ENCODE results near the gene SMURF1. TPM values are rescaled to one million over a fixed set of nuclear protein-coding genes. Genes with fewer than 3 reads are reported as not detected.

Gene SMURF1
- total RNA-seq, 2 experiments from 2014 or later, result 30.0 to 32.4 TPM

DNA sequence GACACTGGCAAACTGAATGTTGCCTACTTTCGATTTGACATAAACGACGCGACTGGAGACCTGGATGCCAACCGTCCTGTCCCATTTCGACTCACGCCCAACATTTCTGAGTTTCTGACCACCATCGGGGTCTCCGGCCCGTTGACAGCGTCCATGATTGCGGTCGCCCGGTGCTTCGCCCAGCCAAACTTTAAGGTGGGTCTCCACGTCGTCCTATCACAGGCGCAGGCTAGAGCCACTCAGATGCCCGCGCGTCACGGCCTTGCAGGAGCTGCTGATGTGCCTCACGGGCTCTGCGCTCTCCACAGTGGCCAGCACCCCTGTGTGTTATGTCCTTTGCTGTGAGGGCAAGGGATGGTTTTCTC lies 132.6 kb downstream of the SMURF1 start:
- H3K27me3 Mint-ChIP-seq, result no peaks in the 10 kb centered on the region

DNA sequence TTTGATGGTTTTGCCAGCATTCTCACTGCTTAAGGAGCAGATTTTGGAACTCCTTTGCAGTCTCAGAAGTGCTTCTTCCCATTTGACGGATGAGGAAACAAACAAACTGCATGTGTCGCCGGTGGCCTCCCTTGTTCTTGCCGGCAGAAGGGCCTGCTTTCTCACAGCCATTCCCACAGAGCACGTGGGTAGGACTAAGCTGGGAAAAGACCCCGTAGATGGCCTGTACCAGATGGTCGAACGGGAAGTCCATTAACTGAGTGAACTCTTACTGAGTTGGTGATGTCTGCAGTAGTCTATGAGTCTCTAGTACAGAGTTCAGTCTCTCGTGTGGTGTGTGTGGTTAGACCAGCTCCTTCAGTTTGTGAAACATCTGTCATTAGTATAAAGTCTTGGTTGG lies 133.6 kb downstream of the SMURF1 start:
- ChIA-PET CTCF (no interaction called here), POLR2A (no interaction called here)
- TF ChIP-seq, protein P1, sequence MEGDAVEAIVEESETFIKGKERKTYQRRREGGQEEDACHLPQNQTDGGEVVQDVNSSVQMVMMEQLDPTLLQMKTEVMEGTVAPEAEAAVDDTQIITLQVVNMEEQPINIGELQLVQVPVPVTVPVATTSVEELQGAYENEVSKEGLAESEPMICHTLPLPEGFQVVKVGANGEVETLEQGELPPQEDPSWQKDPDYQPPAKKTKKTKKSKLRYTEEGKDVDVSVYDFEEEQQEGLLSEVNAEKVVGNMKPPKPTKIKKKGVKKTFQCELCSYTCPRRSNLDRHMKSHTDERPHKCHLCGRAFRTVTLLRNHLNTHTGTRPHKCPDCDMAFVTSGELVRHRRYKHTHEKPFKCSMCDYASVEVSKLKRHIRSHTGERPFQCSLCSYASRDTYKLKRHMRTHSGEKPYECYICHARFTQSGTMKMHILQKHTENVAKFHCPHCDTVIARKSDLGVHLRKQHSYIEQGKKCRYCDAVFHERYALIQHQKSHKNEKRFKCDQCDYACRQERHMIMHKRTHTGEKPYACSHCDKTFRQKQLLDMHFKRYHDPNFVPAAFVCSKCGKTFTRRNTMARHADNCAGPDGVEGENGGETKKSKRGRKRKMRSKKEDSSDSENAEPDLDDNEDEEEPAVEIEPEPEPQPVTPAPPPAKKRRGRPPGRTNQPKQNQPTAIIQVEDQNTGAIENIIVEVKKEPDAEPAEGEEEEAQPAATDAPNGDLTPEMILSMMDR (IDR thresholded peaks at IDR 0.05), result no peak
- H3K9me3 Mint-ChIP-seq, result no peaks in the 10 kb centered on the region
- DNase-seq, result no peak
- Histone ChIP-seq H3K9me3 (ENCODE audit: control insufficient read depth in 1 of 2, insufficient read depth in 1 of 2, low read length in 2 of 2) (no peaks in the 10 kb centered on the region), H3K4me3 (ENCODE audit: low read length) (no peak overlapping the region), H3K36me3 (ENCODE audit: insufficient read depth, low read length) (peaks cover 89% of the 10 kb centered on the region), H3K27me3 (ENCODE audit: control insufficient read depth in 1 of 2, insufficient read depth in 2 of 2, low read length in 2 of 2) (no peaks in the 10 kb centered on the region), H3K27ac (ENCODE audit: low read depth in 1 of 2, low read length in 2 of 2) (no peak overlapping the region), H3K4me1 (ENCODE audit: insufficient read depth, low read length) (no peaks in the 10 kb centered on the region)
- H3K27me3 Mint-ChIP-seq, result no peaks in the 10 kb centered on the region
- H3K4me1 Mint-ChIP-seq (ENCODE audit: low read depth), result no peaks in the 10 kb centered on the region
- H3K36me3 Mint-ChIP-seq (ENCODE audit: low read depth), result peaks cover 89% of the 10 kb centered on the region
- intact Hi-C loops (cut with DNase I, micrococcal nuclease), result no loop called here
- no peak overlapping the region for H3K4me3 Mint-ChIP-seq
- no peak for ATAC-seq (ENCODE audit: poor library complexity)
- no peak overlapping the region for H3K27ac Mint-ChIP-seq

More for the DNA sequence above, 132.6 kb downstream of the SMURF1 start:
- H3K36me3 ChIP-seq (ENCODE audit: insufficient read depth, low read length), result peaks cover 84% of the 10 kb centered on the region
- H3K4me3 Mint-ChIP-seq, result no peak overlapping the region
- TF ChIP-seq, protein P1 (IDR thresholded peaks at IDR 0.05), result no peak
- no peaks in the 10 kb centered on the region for H3K4me1 Mint-ChIP-seq (ENCODE audit: low read depth)
- H3K9me3 Mint-ChIP-seq, result no peaks in the 10 kb centered on the region
- H3K27ac Mint-ChIP-seq, result no peak overlapping the region
- ATAC-seq (ENCODE audit: poor library complexity), result no peak
- POLR2A ChIA-PET, result no interaction called here
- H3K9me3 ChIP-seq (ENCODE audit: control insufficient read depth in 1 of 2, insufficient read depth in 1 of 2, low read length in 2 of 2), result no peaks in the 10 kb centered on the region
- intact Hi-C loops (cut with DNase I, micrococcal nuclease), result no loop called here
- no peak overlapping the region for H3K4me3 ChIP-seq (ENCODE audit: low read length)
- H3K4me1 ChIP-seq (ENCODE audit: insufficient read depth, low read length), result no peaks in the 10 kb centered on the region
- no peak for DNase-seq
- H3K27ac ChIP-seq (ENCODE audit: low read depth in 1 of 2, low read length in 2 of 2), result no peak overlapping the region
- CTCF ChIA-PET, result no interaction called here
- H3K27me3 ChIP-seq (ENCODE audit: control insufficient read depth in 1 of 2, insufficient read depth in 2 of 2, low read length in 2 of 2), result no peaks in the 10 kb centered on the region
- H3K36me3 Mint-ChIP-seq (ENCODE audit: low read depth), result peaks cover 89% of the 10 kb centered on the region

DNA sequence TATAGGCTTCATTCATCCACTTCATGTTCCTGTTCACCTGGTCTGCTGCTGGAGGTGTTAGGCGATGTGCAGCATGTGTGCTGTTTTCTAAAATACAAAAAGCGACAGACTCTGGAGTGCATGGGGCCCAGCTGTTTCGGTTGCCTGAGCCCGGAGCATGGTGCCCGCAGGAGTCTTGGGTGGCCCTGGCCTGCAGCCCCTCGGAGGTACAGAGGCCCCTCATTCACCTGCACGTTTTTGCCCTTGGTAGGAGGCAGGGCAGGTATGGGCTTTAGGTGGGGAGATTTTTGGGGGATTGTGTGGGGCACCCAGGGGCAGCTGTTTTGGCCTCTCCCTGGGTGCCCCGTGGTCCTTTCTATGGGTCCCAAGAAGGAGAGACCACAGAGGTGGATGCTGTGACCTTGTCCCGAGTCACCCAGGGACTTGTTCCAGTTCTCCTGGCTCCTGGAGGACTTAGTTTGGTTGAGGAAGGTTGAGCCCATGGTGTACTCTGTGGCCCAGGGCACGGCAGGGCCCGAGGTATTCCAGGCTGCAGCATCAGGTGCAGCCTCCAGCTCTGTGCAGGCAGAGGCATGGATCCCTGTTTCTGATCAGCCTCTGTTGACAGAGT lies 134.9 kb downstream of the SMURF1 start:
- H3K4me1 ChIP-seq (ENCODE audit: insufficient read depth, low read length), result no peaks in the 10 kb centered on the region
- Mint-ChIP-seq H3K4me1 (ENCODE audit: low read depth) (no peaks in the 10 kb centered on the region), H3K4me3 (no peak overlapping the region), H3K36me3 (ENCODE audit: low read depth) (peaks cover 89% of the 10 kb centered on the region), H3K9me3 (no peaks in the 10 kb centered on the region), H3K27me3 (no peaks in the 10 kb centered on the region), H3K27ac (no peak overlapping the region)
- H3K27me3 ChIP-seq (ENCODE audit: control insufficient read depth in 1 of 2, insufficient read depth in 2 of 2, low read length in 2 of 2), result no peaks in the 10 kb centered on the region
- H3K27ac ChIP-seq (ENCODE audit: low read depth in 1 of 2, low read length in 2 of 2), result no peak overlapping the region
- no peak for DNase-seq
- no peak for ATAC-seq (ENCODE audit: poor library complexity)
- TF ChIP-seq, protein P1 (IDR thresholded peaks at IDR 0.05), result no peak
- peaks cover 90% of the 10 kb centered on the region for H3K36me3 ChIP-seq (ENCODE audit: insufficient read depth, low read length)
- POLR2A ChIA-PET, result no interaction called here
- intact Hi-C loops (cut with DNase I, micrococcal nuclease), result no loop called here
- CTCF ChIA-PET, result no interaction called here
- no peaks in the 10 kb centered on the region for H3K9me3 ChIP-seq (ENCODE audit: control insufficient read depth in 1 of 2, insufficient read depth in 1 of 2, low read length in 2 of 2)
- no peak overlapping the region for H3K4me3 ChIP-seq (ENCODE audit: low read length)

All from CD4-positive, alpha-beta T cell (primary cell).